ENCODE measurements around the gene DCAKD. TPM values are rescaled to one million over a fixed set of nuclear protein-coding genes. Genes with fewer than 3 reads are reported as not detected.
A peak's percentile ranks its signal among the peaks of the same experiment; 100 is the strongest.

The DCAKD gene
- total RNA-seq (2022) (12.0 and 15.1 TPM in 2 replicates), Bru-seq, nascent RNA (percentile 63 among the genes with signal in this experiment), BruChase-seq, experiment 1, labeled RNA remaining after a 2-hour chase (percentile 61 among the genes with signal in this experiment), BruChase-seq, experiment 2, labeled RNA remaining after a 6-hour chase (percentile 64 among the genes with signal in this experiment)
- long read RNA-seq, partial matches to known transcripts = 0 of 10 reads
- long read RNA-seq, other reads (novel, unspliced or antisense) = 4 of 10 reads

GRCh38 chr17:45051060-45051719 is at the start of gene DCAKD:
TSS of gene DCAKD (minus strand) at chr17:45051632. CDS start at chr17:45034885, 16,747 bp downstream.
- H3K27me3 ChIP-seq (replicated peaks; ENCODE audit: control insufficient read depth, insufficient read depth, low read length) = no peaks in the 10 kb centered on the region
- H3K36me3 Mint-ChIP-seq (ENCODE audit: insufficient read depth, unreplicated experiment) = peaks cover 10% of the 10 kb centered on the region
- peaks cover 7% of the 10 kb centered on the region for H3K4me1 Mint-ChIP-seq (ENCODE audit: low read depth, unreplicated experiment)
- intact Hi-C loops (cut with micrococcal nuclease; ENCODE audit: unreplicated experiment) = loop anchor here (1.0 kb wide), 1 partner anchor 10 kb away; the partner anchor contains the start of gene NMT1
- ChIA-PET POLR2A (interaction anchor here (1.0 kb wide), 2 partner anchors 10 to 153 kb away, joined by 3 to 5 read pairs; partner anchors contain the start of gene NMT1), CTCF (interaction anchor here (0.5 to 0.7 kb wide), 5 partner anchors 35 to 194 kb away, joined by 3 to 4 read pairs (median 3); partner anchors contain the start of gene C1QL1)
- TF ChIP-seq, protein P1, sequence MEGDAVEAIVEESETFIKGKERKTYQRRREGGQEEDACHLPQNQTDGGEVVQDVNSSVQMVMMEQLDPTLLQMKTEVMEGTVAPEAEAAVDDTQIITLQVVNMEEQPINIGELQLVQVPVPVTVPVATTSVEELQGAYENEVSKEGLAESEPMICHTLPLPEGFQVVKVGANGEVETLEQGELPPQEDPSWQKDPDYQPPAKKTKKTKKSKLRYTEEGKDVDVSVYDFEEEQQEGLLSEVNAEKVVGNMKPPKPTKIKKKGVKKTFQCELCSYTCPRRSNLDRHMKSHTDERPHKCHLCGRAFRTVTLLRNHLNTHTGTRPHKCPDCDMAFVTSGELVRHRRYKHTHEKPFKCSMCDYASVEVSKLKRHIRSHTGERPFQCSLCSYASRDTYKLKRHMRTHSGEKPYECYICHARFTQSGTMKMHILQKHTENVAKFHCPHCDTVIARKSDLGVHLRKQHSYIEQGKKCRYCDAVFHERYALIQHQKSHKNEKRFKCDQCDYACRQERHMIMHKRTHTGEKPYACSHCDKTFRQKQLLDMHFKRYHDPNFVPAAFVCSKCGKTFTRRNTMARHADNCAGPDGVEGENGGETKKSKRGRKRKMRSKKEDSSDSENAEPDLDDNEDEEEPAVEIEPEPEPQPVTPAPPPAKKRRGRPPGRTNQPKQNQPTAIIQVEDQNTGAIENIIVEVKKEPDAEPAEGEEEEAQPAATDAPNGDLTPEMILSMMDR (IDR thresholded peaks at IDR 0.05; ENCODE audit: insufficient read depth in 1 of 2, low read depth in 1 of 2, low read length in 1 of 2, severe bottlenecking in 1 of 2, unreplicated experiment in 1 of 2) = no peak
- H3K9me3 Mint-ChIP-seq (ENCODE audit: unreplicated experiment) = no peaks in the 10 kb centered on the region
- H3K4me3 Mint-ChIP-seq (ENCODE audit: unreplicated experiment) = peak within 1 kb of the TSS; percentile 89
- peak within 1 kb of the TSS; percentile 93 for H3K27ac Mint-ChIP-seq (ENCODE audit: unreplicated experiment)
- TSS peak; percentile 71 for BruUV-seq (replicated peaks)
- peak within 1 kb of the TSS; percentile 83 for H3K4me3 ChIP-seq (ENCODE audit: low read depth, low read length)
- no peaks in the 10 kb centered on the region for H3K9me3 ChIP-seq
- no peaks in the 10 kb centered on the region for H3K36me3 ChIP-seq (ENCODE audit: control insufficient read depth, insufficient read depth, low read length)
- H3K4me1 ChIP-seq = peaks cover 11% of the 10 kb centered on the region
- peak; percentile 96 to 97 for DNase-seq
- no peaks in the 10 kb centered on the region for H3K27me3 Mint-ChIP-seq (ENCODE audit: insufficient read depth, unreplicated experiment)

DNA sequence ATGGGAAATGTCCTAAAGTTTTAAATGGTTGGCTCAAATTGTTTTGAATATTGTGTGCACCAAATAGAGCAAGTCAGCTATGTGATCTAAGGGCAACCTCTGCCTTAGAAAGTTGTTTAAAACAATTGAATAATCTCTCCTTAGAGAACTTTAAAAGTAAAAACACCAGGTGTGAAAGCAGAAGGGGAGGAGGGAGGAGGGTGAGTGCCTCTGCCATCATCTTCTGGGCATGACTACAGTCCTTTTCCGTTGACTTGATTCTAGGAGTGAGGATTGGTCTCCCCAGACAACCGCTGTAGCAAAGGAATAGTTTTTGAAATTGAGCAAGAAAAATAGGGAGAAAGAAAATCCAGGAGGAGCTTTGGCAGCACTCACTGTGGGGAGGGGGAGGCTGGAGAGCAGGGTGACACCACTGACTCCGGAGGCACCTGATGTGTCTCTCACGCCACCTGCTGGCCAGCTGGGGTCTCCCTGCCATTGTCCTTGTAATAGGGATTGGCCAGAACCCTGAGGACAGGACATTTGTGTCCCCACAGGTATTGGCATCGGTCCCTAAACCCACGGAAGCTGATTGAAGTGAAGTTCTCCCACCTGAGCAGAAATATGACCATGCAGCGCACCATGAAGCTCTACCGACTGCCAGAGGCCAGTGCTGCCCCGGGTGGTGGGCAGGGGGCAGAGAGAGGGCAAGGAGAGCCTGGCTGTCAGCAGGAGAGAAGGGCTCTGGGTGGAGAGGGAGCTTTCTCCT is 47.6 kb upstream of the DCAKD start:
- Mint-ChIP-seq H3K27ac (ENCODE audit: unreplicated experiment) (no peak overlapping the region), H3K4me3 (ENCODE audit: unreplicated experiment) (no peak overlapping the region), H3K4me1 (ENCODE audit: low read depth, unreplicated experiment) (peaks cover 7% of the 10 kb centered on the region), H3K36me3 (ENCODE audit: insufficient read depth, unreplicated experiment) (peaks cover 94% of the 10 kb centered on the region), H3K27me3 (ENCODE audit: insufficient read depth, unreplicated experiment) (no peaks in the 10 kb centered on the region), H3K9me3 (ENCODE audit: unreplicated experiment) (no peaks in the 10 kb centered on the region)
- no TSS peak for BruUV-seq (replicated peaks)
- DNase-seq = peak; percentile 89 to 93
- ChIA-PET CTCF (interaction anchor here (0.6 to 2.5 kb wide), 13 partner anchors 9 to 319 kb away, joined by 3 to 13 read pairs (median 4); partner anchors contain the start of genes ACBD4, HEXIM1 and NMT1), POLR2A (no interaction called here)
- TF ChIP-seq, protein P1 (IDR thresholded peaks at IDR 0.05; ENCODE audit: insufficient read depth in 1 of 2, low read depth in 1 of 2, low read length in 1 of 2, severe bottlenecking in 1 of 2, unreplicated experiment in 1 of 2) = peak; percentile 91 to 92
- Histone ChIP-seq H3K36me3 (ENCODE audit: control insufficient read depth, insufficient read depth, low read length) (peaks cover 1% of the 10 kb centered on the region), H3K27me3 (replicated peaks; ENCODE audit: control insufficient read depth, insufficient read depth, low read length) (no peaks in the 10 kb centered on the region), H3K9me3 (no peaks in the 10 kb centered on the region), H3K4me1 (peaks cover 5% of the 10 kb centered on the region; the same call in 1 of the 2 replicates), H3K4me3 (ENCODE audit: low read depth, low read length) (no peak overlapping the region)
- intact Hi-C loops (cut with micrococcal nuclease; ENCODE audit: unreplicated experiment) = loop anchor here (1.0 to 2.0 kb wide), 2 partner anchors 34 to 179 kb away; partner anchors contain the start of gene PLCD3

All from Caco-2 (cell line).